Measurements from ENCODE around the gene CAPN5.

- no peak for TF ChIP-seq RAD21 (IDR thresholded peaks at IDR 0.05)
- no peak for TF ChIP-seq CTCF (IDR thresholded peaks at IDR 0.05; ENCODE audit: low read depth, low read length, missing input control)
- TF ChIP-seq FOXA1 (IDR thresholded peaks at IDR 0.05) = no peak
- TF ChIP-seq EGR1 (IDR thresholded peaks at IDR 0.05; ENCODE audit: low read depth in 2 of 2) = no peak
- TF ChIP-seq ATF3 (IDR thresholded peaks at IDR 0.05) = no peak
- no peak for TF ChIP-seq YY1 (IDR thresholded peaks at IDR 0.05)
- TF ChIP-seq REST (IDR thresholded peaks at IDR 0.05) = no peak
- no peak for TF ChIP-seq MAX (IDR thresholded peaks at IDR 0.05)
- TF ChIP-seq GABPA (IDR thresholded peaks at IDR 0.05 in 1 of 2, conservative IDR thresholded peaks at IDR 0.05 in 1 of 2) = no peak
- no peak for TF ChIP-seq RXRA (IDR thresholded peaks at IDR 0.05)
- TF ChIP-seq FOXA2 (IDR thresholded peaks at IDR 0.05) = no peak
These were observed 6.1 kb downstream of the CAPN5 start for GRCh38 chr11:77072851-77073327.

Measured in liver (tissue), 3 donors.